Measurements from ENCODE around the gene IFNA1.
"Not testable (repeated sequence)": the region's sequence is repeated elsewhere in the genome, so short reads cannot be mapped to it uniquely, and the experiment has no call there.

IFNA1 gene

DNA sequence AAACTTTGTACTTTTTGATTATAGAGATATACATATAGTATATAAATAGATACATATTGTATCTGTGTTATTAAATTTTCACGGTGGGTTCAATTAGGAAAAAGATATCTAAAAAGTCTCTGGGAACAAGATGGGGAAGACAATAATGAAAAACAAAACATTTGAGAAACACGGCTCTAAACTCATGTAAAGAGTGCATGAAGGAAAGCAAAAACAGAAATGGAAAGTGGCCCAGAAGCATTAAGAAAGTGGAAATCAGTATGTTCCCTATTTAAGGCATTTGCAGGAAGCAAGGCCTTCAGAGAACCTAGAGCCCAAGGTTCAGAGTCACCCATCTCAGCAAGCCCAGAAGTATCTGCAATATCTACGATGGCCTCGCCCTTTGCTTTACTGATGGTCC, at the start of gene IFNA1:
IFNA1 (plus strand) TSS at position 301 of the 400 bp plus-strand sequence; CDS start at position 370, 69 bp downstream.
- DNase-seq, result no peak

DNA sequence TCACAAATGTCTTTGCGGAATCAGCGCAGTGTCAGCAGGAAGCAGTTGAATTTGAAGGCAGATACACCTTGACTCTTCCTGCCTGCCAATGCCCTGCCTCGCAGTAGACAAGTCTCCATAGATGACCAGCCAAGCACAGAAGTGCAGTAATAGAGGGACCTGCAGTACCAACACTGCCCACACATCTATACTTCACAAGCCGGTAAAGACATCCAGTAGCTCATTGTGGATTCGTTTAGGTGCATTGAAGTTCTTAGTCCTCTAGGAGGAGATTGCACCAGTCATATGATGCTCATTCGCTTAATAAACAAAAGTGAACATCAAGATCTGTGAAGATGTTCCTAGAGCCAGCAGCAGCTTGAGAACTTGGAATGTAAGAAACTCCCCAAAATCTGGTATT, 48.0 kb upstream of the IFNA1 start:
- DNase-seq, result no peak

DNA sequence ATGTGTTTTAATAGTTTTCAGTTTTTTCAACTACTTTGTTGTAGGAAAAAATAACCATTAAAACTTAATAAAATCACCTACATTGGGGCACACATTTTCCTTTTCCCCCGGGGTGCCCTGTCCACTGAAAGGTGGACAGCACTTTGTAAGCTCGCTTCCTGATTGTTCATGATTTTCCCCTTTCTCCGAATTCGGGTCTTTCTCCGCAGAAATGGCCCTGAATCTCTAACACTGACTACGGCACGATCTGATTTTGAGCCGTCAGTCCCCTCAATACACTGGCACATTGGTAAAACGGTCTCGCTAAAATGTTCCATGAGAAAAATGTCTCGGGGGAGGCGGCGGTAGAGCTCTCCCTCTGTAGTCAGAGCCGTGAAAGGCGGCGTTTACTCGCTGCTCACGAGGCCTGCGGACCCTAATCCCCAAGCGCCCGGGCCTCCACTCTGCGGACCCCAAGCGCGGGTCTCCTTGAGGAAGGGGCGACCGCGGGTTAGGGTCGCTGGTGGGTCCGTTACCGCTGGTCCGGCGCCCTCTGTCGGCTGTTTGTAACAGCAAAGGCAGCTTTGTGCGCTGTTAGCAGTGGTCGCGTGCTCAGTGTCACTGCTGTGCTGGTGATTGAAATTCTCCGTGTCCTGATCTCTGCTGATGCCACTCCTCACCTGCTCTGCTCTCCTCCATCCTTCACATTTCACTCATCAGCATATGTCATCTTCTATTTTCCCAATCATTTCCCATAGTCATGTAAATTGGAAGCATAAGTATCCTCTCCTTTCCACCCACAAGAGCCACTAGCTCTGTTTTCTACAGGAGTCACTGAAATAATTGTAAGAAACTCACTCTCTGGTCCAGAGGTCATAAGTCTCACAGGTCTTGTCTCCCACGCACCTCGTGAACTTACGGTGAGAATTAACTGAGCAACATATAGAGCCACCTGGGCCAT, 44.2 kb upstream of the IFNA1 start:
- DNase-seq, result peak in 49 of 58 donors; percentile 4 to 75 (median 37)

DNA sequence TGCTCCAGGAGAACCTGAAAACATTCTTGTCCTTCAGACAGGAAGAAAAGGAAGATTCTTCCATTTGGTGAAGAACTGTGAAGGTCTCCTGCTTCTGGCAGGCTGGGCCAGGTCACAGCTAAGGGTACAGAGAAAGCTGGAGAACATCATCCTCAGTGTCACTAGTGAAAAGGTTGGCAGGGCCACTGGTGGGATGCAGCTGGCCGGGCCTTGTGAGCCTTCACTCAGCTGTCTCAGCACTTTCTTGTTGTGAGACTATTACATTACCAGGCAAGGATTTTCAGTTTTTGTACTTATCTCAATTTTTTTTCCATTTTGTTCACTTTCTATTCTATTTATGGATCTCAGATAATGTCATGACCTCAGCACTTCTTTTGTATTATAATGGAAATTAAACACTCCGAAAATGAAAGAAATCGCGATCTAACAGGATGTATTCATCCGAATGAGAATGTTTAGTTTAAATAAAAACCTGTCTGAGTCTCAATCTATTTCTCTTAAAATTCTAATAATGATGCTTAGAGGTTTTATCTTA, 41.2 kb upstream of the IFNA1 start:
- DNase-seq, result no peak

DNA sequence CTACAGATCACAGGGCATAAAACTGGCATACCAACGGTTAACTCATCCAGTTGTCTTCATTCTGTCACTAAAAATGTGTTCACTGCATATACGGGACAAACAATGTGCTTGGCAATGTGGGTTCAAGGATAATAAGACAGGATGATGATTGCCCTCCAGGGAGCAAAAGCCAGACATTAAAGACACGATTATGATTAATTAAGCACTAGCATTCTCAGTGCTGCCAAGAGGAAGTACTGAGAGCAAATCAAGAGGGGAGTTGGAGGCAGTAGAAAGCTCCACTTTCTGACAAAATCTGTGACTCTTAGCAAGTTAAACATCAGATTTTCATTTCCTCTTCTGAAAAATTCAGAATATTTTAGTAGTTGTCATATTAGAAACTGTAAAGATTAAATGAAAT, 40.3 kb upstream of the IFNA1 start:
- no peak for DNase-seq

DNA sequence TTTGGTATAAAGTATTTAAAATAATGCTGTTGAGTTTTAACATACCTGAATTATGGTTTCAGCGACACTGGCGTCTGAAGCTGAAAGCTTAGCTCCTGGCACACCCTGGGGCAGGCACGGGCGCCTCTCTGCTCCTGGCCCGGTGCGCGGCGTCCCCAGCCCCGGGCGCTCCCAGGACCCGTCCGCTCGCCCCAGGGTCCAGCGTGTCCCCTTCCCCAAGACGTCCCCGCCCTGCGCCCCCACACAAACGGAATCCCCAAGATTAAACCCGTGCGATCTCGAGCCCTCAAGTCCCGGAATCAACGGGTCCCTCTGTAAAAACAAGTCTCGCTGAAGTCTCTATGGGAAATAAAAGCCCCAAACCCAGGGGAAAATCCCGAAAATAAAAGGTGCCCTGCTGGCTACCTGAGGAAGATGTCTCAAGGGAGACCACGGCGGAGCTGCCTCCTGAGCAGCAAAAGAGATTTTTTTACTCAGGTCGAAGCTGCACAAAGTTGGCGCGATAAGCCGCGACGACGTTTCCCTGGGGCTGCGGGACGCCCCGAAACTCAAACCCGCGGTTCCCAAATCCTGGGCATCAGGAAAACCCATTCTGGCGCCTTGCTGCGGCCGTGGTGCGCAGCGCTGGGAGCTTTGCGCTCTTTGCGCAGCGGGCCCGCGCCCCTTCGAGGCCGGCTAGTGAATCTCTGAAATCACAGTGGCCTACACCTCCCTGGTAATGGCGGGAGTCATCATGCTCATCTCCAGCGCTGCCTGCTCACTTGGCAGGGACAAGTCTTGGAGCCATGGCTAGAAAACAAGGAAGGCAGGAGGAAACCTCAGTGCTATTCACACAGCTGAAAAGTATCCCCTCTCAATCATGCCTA, 37.6 kb upstream of the IFNA1 start:
- DNase-seq, result peak in 28 of 58 donors; percentile 0 to 44 (median 14)

DNA sequence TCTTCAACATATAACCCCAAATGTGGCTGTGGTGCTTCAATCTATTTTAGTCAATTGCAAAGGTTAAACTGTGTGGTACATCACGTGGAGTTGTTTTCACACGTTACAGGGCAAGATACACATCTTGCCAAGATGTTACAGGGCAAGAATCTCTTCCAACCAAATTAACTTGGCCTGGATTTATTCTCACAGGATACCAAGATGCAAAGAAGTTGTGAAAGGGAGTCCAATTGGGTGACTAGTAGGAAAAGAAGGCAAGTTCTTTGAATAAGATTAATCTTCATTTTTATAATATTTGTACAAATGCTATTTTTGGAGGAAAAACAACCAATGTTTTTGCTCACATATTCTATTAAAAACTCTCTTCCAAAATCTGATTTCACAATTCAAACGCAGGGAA, 36.1 kb upstream of the IFNA1 start:
- no peak for DNase-seq

DNA sequence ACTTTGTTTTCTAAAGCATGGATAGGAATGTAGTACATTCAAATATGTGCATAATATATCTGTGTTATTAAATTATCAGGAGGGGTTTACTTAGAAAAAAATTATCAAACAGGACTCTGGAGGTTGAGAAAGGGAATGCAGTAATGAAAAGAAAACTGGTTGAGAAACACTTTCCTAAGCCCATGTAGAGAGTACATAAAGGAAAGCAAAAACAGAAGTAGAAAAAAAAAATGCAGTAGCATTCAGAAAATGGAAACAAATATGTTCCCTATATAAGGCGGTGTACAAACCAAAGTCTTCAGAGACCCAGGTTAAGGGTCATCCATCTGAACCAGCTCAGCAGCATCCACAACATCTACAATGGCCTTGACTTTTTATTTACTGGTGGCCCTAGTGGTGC, 31.4 kb upstream of the IFNA1 start, which contains the start of gene IFNA8:
IFNA8 (plus strand) TSS at position 301 of the 400 bp plus-strand sequence; CDS start at position 361, 60 bp downstream.
- DNase-seq, result no peak

DNA sequence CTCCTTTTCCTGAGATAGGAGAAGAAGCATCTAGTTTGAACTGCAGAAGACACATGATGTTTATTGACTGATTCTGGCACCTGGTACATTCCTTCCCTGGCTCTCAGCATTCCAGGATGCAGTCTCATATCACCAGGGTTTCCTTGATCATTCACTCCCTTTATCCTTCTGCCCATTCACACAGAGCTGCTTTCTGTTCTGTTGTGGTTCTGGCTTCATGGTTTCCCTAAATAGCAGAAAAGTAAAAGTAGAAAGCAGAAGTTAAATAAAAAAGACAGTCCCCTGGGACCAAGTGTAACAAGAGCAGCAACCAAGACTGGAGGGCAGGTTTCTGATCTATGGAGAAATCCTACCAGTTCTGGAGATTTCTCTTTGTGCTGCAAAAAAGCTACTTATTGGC, 28.1 kb upstream of the IFNA1 start:
- no peak for DNase-seq

DNA sequence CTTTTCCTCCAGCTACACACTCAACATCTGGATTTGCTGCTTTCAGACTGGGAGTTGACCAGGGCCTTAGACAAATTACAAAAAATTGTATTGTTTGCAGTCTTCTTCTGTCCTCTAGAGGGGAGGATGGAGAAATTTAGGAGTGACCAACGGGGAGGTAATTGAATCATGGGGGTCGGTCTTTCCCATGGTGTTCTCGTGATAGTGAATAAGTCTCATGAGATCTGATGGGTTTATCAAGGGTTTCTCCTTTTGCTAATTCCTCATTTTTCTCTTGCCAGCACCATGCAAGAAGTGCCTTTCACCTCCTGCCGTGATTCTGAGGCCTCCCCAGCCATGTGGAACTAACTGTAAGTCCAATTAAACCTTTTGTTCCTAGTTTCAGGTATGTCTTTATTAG, 27.1 kb upstream of the IFNA1 start:
- no peak for DNase-seq

DNA sequence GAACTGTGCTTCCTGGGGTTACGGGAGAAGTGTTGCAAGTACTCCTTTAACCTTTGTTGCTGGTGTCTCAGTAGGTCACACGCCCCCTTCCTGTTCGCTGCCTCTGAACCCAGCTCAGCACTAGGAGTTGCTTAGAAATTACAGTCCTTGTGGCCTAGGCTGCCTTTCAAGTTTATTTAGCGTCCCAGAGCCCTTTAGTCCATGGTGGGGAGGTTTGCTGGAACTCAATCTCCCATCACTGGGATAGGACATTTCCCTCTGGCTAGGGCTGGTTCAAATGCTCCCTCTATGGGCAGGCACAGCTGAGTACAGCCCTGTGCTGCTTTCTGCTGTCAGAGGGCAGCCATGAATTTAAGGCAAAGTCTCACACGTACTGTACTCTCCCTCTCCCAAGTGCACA, 26.6 kb upstream of the IFNA1 start:
- peak in 8 of 58 donors; percentile 2 to 21 (median 6) for DNase-seq

DNA sequence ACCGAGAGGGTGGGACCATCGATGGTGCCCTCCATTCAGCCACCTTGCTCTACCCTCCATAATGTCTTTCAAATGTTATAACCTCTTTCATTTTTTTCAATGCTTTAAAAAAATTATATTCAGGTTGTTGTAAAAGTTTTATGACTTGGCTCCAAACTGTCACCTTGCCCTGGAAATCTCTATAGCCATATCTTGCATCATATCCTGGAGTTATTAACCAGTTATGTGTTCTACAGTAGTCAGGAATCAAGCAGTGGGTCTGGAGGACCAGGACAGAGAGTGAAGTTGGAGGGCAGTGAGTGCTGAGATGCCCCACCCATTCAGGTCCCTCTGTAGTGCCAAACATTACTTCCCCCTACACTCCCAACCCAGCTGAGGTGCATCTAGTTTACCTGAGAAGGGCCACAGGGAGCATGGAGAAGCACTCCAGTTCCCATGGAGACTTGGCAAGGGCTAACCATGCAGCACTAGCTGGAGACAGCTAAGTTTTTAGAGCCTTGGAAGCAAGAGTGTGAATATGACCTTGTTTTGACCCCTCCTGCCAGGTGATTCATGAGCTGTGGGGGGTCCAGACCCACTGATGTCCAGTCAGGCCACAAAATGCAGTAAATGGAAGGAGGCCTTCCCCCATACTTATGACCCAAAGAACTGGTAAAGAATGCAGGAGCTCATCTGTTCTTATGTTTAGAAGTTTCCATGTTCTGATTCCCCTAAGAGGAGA, 25.9 kb upstream of the IFNA1 start:
- no peak for DNase-seq

DNA sequence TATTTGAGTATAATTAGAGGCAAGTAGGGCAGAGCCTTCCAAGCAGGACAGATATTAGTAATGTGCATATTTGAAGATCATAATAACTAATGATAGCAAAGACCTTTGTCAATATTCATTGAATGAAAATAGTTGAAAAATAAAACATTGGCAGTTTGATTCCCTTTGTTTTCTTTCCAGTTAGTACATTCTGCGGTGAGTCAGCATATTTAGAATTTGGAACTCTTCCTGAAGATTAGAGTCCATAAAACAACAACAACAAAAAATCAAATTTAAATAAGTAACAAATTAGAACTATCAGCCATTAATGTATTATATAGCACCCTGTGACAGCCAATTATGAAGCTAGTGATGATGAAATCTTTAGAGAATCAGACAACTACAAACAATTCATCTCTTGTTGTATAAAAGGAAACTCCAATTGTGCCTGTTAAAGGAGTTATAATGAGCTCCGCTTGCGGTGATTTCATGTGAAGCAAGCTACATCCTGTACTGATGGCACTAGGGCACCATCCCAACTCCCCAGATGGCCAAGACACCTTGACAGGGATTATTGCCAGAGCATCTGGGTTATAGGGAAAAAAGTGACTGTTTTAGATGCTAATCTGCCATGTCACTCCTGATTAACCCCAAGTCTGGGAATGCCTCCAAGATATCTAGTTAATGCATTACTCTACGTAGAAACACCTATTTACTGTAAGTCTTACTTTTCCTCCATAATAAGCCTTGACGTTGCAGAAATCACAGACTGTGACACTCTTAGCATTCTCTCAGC, 24.6 kb upstream of the IFNA1 start:
- DNase-seq, result no peak

DNA sequence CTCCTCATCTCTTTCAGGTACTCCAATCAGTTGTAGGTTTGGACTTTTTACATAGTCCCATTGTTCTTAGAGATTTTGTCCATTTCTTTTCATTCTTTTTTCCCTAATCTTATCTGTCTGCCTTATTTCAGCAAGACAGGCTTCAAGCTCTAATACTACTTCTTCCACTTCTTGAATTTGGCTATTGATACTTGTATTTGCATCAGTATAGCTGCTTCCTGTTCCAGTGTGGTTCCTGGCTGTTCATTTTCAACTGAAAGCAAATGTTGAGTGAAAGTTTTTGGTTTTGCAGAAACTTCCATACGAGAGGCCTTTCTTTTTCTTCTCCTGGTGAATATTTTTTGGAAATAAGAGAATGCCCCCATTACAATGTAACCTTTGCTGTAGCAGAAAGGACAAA, 12.0 kb upstream of the IFNA1 start:
- no peak for DNase-seq

DNA sequence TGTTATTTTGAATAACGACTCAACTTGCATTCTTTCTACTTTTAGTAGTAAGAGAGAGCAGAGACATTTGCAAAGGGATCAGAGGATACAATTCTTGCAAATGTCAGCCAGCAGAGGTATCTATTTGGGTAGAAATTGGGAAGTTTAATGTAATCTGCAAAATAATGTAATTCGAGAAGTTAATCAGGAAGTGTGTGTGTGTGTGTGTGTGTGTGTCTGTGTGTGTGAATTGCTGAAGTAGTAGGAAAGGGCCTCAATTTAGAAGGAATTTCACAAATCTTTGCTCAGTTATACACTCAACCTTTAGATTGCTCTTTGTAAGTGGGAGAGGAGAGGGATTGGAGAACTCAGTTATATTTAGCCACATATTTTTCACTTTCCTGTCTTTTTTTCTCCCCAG, 11.0 kb upstream of the IFNA1 start:
- DNase-seq, result no peak

DNA sequence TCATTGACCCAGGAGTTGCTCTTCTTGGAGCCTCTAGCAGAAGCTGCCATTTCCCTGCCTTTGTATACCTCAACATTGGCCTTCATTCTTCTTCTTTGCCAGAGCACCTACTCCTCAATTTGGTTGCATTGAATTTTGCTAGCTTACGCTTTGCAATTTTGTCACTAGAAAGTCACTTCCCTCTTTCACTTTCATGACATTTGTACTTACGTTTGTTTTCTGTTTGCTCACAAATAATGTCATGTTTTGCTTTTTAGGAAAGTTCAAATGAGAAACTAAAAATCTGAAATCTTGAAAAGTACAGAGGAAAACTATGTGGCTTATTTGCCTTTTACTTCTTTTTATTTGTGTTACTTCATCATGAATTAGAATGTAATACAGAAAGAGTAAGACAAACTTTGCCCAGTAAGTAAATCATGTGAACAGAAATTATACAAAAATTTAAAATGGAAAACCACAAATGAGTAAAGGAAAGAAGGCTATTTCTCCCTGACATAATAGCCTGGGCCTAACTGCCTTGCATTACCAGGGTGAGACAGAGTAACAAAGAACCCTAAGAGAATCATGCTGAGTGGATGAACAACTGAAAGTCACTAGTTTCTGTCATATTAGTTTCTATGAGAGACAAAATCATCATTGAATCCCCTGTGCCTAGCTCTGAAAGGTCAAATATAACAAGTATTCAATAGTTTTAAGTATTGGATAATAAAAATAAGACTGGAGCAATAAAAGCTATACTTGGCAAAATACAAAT, 7.4 kb upstream of the IFNA1 start:
- DNase-seq, result no peak

DNA sequence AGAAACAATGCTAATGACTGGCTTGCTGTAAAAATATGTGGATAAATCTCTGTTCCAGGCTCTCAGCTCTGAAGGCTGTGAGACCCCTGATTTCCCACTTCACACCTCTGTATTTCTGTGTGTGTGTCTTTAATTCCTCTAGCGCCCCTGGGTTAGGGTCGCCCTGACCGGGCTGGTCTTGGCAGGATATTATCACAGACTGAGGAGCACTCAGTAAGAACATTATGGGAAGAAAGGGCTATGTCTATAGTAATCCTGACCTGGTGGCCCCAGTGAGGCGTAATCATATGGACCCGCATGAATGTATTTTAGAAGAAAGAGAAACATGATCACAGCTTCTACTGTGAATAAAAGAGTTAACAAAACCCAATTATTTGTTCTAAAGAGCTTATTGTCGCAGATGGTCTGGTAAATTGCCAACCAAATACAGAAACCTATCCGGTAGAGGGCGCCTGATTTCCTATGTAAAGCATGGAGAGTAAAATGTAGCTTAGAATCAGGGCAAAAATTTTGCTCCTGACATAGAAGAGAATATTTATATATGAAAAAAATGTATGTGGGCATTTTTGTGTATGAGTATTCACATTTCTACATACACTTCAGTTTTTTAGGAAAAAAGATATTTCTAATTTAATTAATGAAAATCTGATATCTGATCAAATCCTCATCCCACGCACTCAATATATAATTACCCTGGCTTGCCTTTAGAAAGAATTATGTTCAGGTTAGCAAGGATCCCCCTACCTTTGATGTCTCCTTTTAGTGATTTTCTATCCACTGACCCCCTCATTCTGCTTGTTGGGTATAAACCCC, 5.8 kb upstream of the IFNA1 start:
- peak in 20 of 58 donors; percentile 2 to 42 (median 18) for DNase-seq

DNA sequence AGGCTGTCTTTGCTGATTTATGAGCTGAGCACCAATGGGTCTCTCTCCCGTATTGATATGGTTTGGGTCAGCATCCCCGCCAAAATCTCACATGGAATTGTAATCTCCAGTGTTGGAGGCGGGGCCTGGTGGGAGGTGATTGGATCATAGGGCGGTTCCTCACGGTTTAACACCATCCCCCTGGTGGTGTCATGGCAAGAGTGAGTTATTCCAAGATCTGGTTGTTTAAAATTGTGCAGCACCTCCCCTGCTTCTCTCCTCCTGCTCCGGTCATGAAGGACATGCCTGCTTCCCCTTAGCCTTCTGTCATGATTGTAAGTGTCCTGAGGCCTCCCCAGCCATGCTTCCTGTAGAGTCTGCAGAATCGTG, 5.2 kb upstream of the IFNA1 start:
- not testable (repeated sequence) for DNase-seq

All from anterior cingulate cortex (tissue), 58 donors.